NCI-H69 (cell line): Measurements from ENCODE around the gene ANAPC10.
"Not testable (repeated sequence)": the region's sequence is repeated elsewhere in the genome, so short reads cannot be mapped to it uniquely, and the experiment has no call there.

ENCODE experiments used
- DNase-seq: peaks from one replicate; lab custom pipeline; 2025; lab: John Stamatoyannopoulos, UW

Gene ANAPC10

GRCh38 chr4:145003675-145004074 is 94.3 kb downstream of the ANAPC10 start:
- no peak for DNase-seq

GRCh38 chr4:145001635-145002034 is 96.4 kb downstream of the ANAPC10 start:
- no peak for DNase-seq

GRCh38 chr4:145000656-145001055 is 97.3 kb downstream of the ANAPC10 start:
- DNase-seq: not testable (repeated sequence)

DNA sequence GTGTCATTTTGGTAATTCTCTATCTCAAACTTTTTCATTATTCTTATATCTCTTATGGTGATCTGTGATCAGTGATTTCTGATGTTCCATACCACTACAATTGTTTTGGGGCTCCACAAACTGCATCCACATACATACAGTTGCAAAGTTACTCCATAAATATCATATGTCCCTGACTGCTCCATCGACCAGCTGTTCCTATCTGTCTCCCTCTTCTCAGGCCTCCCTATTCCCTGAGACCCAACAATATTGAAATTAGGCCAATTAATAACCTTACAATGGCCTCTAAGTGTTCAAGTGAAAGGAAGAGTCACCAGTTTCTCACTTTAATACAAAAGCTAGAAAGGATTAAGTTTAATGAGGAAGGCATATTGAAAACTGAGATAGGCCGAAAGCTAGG is 108.7 kb downstream of the ANAPC10 start:
- DNase-seq: no peak

DNA sequence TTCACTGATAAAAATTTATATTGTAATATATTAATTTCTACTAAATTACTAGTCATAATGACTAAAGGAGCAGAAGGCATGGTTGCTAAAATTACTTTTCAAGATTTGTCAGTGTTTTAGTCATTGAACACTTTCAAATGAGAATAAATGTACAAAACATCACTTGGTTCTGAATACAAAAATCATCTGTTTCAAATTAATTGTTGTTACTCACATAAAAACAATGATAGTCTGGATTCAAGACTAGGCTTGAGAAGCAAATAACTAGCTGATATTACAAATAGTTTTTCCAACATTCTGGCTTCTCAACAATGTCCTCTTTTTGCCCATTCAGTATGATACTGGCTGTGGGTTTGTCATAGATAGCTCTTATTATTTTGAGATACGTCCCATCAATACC is 112.5 kb downstream of the ANAPC10 start:
- DNase-seq: no peak

DNA sequence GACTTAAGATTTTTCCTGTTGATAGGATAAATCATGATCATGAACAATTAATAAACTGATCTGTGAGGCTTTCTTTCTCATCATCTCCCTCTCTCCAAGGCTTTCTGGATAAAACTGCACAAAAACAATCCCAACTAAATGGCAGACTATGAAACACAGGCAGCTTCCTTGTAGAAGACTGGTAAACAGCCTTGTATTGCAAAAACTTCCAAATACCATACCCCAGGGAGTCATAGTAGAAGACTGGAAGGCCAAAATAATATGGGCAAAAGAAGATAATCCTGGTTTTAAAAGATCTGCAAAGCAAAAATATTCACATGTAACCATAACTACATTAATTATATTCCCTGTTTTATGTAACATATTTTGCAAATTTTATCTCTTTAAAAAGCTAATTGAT is 113.0 kb downstream of the ANAPC10 start:
- no peak for DNase-seq

- DNase-seq: no peak
Measured at GRCh38 chr4:144984241-144984640, 113.8 kb downstream of the ANAPC10 start.

DNA sequence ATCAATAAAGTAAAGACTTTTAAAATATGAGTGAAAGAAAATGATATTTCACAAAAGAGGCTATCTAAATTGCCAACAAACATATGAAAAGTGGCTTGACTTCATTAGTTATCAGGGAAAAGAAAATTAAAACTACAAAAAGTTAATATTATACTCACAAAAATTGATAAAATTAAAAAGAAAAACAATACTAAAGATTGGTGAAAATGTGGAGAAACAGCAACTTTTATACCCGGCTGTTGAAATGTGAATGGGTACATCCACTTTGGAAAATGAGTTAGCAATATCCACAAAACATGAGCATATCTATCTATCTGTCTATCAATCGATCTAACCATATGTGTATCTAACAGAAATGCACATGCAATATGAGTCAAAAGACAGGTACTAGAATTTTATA is 122.3 kb downstream of the ANAPC10 start:
- DNase-seq: no peak

GRCh38 chr4:144970597-144970996 is 127.4 kb downstream of the ANAPC10 start:
- DNase-seq: no peak

GRCh38 chr4:144969821-144970220 is 128.2 kb downstream of the ANAPC10 start:
- DNase-seq: no peak

DNA sequence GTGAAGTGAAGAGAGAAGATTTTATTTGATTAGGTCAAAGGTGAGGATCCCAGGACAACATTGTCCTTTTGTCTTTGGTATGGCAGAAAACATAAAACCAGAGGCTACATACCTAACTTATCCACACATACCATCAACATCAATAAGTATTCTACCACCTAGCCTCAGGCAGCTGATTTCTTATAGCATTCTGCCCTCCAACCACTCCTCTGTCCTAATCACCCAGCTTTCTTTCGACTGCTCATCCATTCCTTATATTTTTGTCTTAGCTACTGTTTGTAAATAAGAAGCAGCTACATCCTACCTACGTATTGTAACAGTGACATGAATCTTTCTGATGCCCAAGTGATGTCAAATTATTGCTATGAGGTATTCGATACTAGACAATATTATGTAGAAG is 129.4 kb downstream of the ANAPC10 start:
- no peak for DNase-seq

DNA sequence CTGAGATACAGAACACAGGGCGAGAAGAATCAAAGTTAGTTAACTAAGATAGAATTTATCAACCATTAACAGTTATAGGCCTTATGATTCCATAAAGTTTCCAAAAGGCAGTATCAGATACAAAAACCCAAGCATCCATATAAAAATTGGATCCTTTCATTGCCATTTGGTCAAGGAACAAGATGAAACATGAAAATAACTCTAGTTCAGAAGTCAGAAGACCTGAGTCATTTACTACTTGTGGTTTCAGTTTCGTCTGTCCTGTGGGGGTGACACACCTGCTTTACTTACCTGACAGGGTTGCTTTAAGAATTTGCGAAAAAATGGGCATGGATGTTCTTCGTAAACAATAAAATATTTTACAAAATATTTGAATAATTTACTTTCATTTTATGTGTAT is 130.8 kb downstream of the ANAPC10 start:
- no peak for DNase-seq

DNA sequence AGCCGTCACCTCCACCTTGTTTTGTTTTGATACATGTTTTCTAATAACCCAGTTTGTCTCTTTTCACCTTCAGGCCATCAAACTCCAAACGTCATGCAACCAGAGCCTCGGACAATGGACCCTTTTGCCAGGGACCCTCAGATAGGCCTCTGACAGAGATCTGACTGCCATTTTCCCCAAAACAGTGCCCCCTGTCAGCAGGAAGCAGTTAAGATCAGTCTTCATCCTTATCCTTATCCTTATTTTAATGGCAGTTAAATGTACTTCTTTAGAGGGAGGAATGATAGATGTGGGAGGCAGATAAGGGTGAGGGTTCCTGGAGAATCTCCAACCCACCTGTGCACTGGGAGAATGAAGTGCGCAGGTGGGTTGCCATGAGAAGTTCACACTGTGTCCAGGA is 135.7 kb downstream of the ANAPC10 start:
- DNase-seq: no peak

GRCh38 chr4:144955104-144955503 is 142.9 kb downstream of the ANAPC10 start:
- peak; percentile 5 for DNase-seq

GRCh38 chr4:144954230-144954629 is 143.8 kb downstream of the ANAPC10 start:
- no peak for DNase-seq

DNA sequence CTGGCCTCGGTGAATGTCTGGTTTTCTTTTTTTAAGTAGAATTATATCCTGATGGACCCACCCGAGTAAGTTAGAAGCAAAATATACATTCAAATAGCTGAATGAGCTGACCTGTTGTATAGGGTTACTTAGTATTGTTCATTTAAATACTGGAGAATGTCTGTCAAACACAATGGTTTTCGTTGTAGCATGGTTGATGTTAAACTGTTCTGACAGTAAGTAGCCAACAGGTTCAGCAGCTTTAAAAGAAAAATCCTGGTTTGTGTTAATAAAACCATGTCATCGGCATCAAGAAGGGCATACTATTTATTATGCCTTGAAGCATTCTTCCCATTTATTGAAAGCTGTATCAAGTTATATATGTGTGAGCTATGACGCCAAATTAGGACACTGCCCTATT is 149.6 kb downstream of the ANAPC10 start:
- no peak for DNase-seq

GRCh38 chr4:144948009-144948408 is 150.0 kb downstream of the ANAPC10 start:
- no peak for DNase-seq
